ENCODE results near the gene ALOXE3. TPM values are rescaled to one million over a fixed set of nuclear protein-coding genes. Genes with fewer than 3 reads are reported as not detected.

Gene ALOXE3
- total RNA-seq, 1 donor from 2014 or later: not detected

DNA sequence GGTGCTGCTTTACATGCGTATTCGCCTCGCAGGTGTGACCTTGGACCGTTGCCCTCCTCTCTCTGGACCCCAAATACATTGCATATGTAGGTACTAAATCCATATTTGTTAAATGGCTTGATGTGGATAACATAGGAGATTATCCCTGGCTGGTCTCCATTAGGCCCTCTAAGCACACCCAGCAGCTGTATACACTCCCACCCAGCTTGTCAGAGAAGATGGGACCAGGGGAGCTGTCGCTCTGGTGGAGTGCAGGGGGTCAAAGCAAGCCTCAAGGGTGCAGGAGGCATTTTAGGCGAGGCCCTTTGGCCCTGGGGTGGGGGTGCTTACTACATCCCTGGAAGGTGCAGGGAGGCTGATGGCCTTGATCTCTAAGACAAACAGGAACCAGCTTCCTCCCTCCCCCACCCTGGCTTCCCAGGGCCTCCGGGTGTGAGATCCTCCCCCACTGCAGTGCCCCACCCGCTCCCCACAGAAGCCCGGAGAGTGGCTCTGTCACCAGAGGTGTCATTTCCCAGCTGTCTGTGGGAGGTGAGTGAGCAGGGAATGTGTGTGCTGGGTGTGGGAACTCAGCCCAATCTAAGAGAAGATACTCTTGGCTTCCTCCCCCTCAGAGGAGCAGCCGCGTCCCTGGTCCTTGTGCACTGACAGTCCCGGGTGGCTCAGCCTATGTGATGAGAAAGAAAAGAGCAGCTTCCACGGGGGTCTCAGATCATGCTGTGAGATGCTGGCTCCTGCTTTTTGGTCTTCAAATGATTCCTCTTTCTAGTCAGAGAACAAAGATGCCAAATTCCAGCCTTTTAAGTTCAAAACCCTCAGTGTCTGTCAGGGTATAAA is 45.9 kb upstream of the ALOXE3 start:
- H3K36me3 Mint-ChIP-seq (ENCODE audit: unreplicated experiment): no peaks in the 10 kb centered on the region
- peaks cover 6% of the 10 kb centered on the region for H3K27me3 Mint-ChIP-seq (ENCODE audit: unreplicated experiment)
- peak; percentile 47 for DNase-seq
- TF ChIP-seq, protein P1, sequence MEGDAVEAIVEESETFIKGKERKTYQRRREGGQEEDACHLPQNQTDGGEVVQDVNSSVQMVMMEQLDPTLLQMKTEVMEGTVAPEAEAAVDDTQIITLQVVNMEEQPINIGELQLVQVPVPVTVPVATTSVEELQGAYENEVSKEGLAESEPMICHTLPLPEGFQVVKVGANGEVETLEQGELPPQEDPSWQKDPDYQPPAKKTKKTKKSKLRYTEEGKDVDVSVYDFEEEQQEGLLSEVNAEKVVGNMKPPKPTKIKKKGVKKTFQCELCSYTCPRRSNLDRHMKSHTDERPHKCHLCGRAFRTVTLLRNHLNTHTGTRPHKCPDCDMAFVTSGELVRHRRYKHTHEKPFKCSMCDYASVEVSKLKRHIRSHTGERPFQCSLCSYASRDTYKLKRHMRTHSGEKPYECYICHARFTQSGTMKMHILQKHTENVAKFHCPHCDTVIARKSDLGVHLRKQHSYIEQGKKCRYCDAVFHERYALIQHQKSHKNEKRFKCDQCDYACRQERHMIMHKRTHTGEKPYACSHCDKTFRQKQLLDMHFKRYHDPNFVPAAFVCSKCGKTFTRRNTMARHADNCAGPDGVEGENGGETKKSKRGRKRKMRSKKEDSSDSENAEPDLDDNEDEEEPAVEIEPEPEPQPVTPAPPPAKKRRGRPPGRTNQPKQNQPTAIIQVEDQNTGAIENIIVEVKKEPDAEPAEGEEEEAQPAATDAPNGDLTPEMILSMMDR (IDR thresholded peaks at IDR 0.05; ENCODE audit: partially characterized antibody, unreplicated experiment): no peak
- peak overlapping the region; percentile 92 for H3K27ac Mint-ChIP-seq (ENCODE audit: unreplicated experiment)
- peak overlapping the region; percentile 89 for H3K4me3 Mint-ChIP-seq (ENCODE audit: unreplicated experiment)
- peaks cover 10% of the 10 kb centered on the region for H3K9me3 Mint-ChIP-seq (ENCODE audit: unreplicated experiment)
- H3K4me1 Mint-ChIP-seq (ENCODE audit: low read depth, unreplicated experiment): peaks cover 28% of the 10 kb centered on the region

DNA sequence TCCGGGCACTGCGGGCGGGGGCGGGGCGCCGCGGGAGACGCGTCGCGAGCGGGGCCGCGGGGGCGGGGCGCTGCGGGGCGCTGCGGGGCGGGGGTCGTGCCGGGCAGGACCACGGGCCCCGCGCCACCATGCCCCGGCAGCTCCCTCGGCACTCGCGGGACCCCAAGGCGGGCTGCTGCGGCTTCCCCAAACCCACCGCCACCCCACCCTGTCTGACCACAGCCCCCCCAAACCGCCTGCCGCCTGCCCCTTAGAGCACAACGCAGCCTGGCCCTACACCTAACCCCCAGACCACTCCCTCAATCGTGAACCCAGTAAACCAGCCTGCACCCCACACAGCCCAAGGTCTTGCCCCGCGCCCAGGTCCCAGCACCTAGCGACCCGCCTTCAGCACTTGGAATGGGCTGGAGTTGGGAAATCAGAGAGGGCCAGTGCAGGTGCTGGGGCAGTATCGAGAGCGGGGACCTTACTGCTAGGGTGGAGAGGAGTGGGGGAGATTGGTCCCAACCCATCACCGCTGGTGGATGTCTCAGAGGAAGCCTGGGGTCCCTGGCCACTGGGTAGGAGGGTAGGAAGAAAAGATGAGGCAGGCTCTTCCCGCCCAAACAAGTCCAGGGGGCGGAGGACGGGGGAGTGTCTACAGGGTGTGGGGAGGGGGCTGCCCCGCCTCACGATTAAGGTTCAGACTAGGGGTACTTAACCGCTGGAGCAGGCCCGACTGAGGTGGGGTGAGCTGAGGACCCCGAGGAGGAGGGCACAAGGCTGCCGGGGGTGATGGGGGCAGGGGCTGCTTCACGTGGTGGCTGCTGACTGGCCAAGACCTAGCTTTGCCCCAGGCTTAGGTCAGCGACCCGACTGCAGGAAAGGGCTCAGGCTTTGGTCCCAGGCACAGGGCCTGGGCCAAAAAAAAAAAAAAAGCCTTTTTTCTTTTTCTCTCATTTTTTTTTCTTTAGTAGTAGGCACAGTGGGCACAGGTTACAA is 45.0 kb upstream of the ALOXE3 start:
- DNase-seq: peak; percentile 88
- H3K36me3 Mint-ChIP-seq (ENCODE audit: unreplicated experiment): no peaks in the 10 kb centered on the region
- H3K4me1 Mint-ChIP-seq (ENCODE audit: low read depth, unreplicated experiment): peaks cover 28% of the 10 kb centered on the region
- peak overlapping the region; percentile 89 for H3K4me3 Mint-ChIP-seq (ENCODE audit: unreplicated experiment)
- TF ChIP-seq, protein P1 (IDR thresholded peaks at IDR 0.05; ENCODE audit: partially characterized antibody, unreplicated experiment): no peak
- peaks cover 6% of the 10 kb centered on the region for H3K27me3 Mint-ChIP-seq (ENCODE audit: unreplicated experiment)
- peaks cover 10% of the 10 kb centered on the region for H3K9me3 Mint-ChIP-seq (ENCODE audit: unreplicated experiment)
- peak overlapping the region; percentile 92 for H3K27ac Mint-ChIP-seq (ENCODE audit: unreplicated experiment)

DNA sequence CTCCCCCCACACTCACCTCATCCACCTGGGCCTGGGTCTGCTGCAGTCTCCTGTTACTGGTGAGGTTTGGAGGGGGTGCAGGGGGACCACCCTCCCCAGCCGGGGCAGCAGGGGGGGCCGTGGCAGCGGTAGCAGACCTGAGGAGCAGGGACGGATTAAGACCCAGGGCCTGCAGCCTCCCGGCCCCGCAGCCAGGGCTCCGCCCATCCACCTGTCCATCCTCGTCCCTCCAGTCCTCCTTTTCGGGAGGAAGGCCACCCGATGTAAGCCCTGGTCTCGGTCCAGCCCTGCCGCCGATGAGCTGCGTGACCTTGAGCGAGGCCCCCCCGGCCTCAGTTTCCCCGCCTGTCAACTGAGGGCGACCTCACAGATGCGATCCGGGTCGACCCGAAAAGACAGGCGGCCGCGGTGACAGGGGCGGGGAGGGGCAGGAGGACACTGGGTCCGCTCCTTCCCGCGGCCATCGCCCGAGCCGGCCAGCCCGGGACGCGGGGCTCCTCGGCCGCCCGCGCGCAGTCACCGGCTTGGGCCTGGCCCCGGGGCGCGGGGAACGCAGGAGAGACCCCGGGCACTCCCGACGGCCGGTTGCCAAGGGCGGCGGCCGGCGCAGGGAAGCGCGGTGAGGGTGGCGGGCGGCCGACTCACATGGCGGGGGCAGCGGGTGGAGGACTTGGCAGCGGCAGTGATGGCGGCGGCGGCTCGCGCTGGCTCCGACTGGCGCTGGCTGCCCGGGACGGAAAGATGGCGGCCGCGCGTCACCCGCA is 44.1 kb upstream of the ALOXE3 start, which contains the start of gene VAMP2:
TSS of gene VAMP2 (minus strand) at position 716 of the 764 bp plus-strand sequence. CDS start at position 647, 69 bp downstream.
- TF ChIP-seq, protein P1 (IDR thresholded peaks at IDR 0.05; ENCODE audit: partially characterized antibody, unreplicated experiment): no peak
- Mint-ChIP-seq H3K27ac (ENCODE audit: unreplicated experiment) (peak within 1 kb of the TSS; percentile 92), H3K4me1 (ENCODE audit: low read depth, unreplicated experiment) (peaks cover 28% of the 10 kb centered on the region), H3K9me3 (ENCODE audit: unreplicated experiment) (peaks cover 10% of the 10 kb centered on the region), H3K36me3 (ENCODE audit: unreplicated experiment) (no peaks in the 10 kb centered on the region), H3K4me3 (ENCODE audit: unreplicated experiment) (peak within 1 kb of the TSS; percentile 89), H3K27me3 (ENCODE audit: unreplicated experiment) (peaks cover 6% of the 10 kb centered on the region)
- no peak for DNase-seq

DNA sequence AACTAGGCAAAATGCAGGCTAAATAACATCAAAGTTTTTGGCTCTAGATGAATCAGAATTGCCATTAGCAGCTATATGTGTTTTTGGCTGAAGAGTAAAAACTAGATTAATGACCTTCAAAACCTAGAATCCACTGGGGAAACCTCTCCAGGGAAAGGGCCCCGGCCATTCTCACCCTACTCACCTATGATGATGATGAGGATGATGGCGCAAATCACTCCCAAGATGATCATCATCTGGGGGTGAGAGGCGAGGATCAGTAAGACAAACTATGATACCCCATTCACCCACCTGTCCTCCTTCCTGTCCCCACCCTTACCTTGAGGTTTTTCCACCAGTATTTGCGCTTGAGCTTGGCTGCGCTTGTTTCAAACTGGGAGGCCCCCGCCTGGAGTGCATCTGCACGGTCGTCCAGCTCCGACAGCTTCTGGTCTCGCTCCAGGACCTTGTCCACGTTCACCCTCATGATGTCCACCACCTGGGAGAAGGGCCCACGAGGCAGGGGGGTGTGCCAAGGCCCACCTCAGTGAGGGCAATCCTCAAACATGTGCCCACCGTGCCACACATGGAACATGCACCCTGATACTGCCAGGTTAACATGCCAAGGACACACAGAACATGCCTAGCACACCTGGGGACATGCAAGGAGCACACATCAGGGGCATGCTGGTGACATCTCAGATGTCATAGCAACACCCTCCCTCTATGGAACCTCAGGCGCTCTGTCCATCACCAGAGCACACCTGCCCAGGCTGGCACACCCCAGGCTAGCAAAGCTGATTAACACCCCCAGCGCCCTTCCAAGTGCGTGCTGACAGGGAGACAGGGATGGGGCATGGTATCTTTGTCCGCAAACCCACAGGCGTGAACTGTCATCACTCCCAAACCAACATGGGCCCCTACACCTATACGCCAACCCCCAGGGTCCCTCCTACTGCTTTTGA is 43.2 kb upstream of the ALOXE3 start:
- peak overlapping the region; percentile 64 for H3K27ac Mint-ChIP-seq (ENCODE audit: unreplicated experiment)
- DNase-seq: no peak
- H3K4me3 Mint-ChIP-seq (ENCODE audit: unreplicated experiment): peak overlapping the region; percentile 83
- TF ChIP-seq, protein P1 (IDR thresholded peaks at IDR 0.05; ENCODE audit: partially characterized antibody, unreplicated experiment): no peak
- peaks cover 10% of the 10 kb centered on the region for H3K9me3 Mint-ChIP-seq (ENCODE audit: unreplicated experiment)
- H3K36me3 Mint-ChIP-seq (ENCODE audit: unreplicated experiment): no peaks in the 10 kb centered on the region
- H3K27me3 Mint-ChIP-seq (ENCODE audit: unreplicated experiment): peaks cover 6% of the 10 kb centered on the region
- peaks cover 28% of the 10 kb centered on the region for H3K4me1 Mint-ChIP-seq (ENCODE audit: low read depth, unreplicated experiment)
